Measurements from ENCODE around the gene ZNF565.
"Not testable (repeated sequence)": the region's sequence is repeated elsewhere in the genome, so short reads cannot be mapped to it uniquely, and the experiment has no call there.

Gene ZNF565

DNA sequence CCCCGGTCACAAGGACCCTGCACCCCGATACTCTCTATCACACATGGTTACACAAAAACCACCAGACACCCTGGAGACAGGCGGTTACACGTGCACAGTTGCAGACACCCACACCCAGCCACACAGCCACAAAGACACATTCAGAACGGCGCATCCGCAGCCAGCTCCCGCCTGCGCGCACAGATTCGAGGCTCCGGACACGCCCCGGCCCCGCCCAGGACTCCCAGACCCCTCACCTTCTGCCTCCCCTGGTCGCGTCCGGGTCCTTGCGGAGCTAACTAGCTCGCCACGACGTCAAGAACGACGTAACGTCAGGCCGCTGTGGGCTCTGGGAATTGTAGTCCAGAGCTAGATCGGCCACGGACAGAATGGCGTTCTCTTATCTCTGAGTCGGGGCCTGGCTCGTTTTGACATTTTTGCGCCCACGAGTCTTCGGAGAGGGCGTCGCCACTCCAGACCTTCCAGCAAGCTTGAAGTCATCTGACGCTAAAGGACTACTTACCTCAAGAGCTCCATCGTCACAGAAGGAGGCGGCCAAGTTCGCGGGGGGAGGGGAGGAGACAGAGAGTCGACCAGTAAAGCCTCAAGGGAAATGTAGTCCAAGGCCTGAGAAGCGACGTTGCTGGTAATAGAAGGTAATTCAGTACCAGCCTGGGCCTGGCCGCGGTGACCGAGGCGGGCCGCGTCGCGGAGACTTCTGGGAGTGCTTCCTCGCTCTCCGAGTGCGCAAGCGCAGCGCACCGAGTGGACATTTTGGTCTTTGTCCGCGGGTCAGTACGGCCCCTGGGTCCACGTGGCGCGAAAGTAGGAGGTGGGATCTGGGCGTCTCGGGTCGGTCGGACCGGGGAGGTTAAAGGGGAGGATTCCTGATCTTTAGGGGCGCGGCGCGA, at the start of gene ZNF565, which contains the start of gene ZNF146:
TSS of gene ZNF565 (minus strand) at position 280 of the 890 bp plus-strand sequence. CDS start 12,680 bp downstream, outside the sequence.
TSS of gene ZNF146 (plus strand) at position 721 of the 890 bp plus-strand sequence. CDS start 21,335 bp downstream, outside the sequence.
- peak; percentile 96 for DNase-seq (ENCODE audit: low spot score)

DNA sequence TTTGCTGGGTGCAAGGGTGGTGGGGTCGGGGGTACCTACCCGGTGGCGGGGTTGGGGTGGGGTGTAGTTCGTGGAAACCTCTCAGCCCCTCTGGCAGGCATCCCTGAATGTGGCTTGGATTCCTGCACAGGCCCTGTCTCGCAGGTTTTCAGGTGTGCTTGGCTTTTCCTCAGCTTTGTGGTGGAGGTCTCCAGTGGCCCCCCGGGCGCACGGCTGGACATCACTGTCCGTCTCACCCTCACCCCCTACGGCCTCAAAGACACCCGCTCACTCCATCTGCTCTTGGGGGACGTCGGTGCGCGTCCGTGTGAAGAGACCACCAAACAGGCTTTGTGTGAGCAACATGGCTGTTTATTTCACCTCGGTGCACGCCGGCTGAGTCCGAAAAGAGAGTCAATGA, 44.7 kb upstream of the ZNF565 start:
- no peak for DNase-seq (ENCODE audit: low spot score)

DNA sequence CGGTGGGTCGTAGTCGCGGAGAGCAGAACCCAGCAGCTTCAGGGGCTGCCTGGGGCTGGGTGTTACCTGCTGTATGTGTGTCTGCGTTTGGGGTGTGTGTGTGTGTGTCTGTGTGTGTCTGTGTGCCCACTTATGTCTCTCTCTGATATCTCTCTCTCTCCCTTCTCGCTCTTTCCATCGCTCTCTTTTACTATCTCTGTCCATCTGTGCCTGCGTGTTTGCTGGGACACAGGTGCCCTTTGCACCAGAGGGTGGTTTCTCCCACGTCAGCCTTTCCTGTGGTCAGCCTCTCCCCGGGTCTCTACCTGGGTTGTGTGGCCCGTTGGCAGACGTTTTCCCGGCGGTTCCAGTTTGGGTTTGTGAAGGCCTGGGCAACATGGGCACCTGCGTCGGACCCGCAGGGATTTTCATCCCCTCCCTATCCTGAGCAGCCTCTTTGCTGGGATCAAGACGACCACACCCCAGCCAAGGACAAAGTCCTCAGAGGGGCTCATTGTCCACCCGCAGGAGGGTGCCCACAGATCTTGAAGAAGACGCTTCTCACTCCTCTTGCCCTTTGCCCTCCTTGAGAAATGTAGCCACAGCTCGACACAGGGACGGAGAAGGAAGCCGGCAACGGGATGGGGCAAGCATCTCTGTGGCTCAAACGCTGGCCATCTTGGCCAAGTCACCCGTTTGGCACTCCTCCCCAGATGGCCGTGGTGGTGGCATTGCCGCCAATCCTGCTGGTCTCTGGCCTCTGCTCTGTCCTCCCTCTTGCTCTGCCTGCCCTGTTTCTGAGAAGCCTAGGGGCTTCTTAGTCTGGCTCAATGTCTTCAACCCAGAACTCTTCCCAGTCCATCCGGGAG, 43.8 kb upstream of the ZNF565 start:
- DNase-seq (ENCODE audit: low spot score) = no peak

DNA sequence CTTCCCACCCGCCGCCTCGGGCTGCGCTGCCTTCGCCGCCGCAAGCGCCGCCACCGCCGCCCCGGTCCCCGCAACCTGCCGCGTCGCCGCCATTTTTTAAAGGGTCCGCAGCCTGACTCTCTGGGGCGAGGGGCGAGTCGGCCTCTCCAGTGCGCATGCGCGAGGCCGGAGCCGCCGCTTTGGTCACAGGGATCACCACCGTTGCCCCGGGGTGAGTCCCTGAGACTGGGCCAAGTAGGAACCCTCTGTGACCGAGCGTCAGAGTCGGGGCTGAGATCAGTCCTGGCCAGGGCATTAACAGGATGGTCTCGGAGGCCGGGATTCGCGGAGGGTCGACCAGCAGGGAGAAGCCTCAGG, 43.0 kb upstream of the ZNF565 start:
- DNase-seq (ENCODE audit: low spot score) = no peak

DNA sequence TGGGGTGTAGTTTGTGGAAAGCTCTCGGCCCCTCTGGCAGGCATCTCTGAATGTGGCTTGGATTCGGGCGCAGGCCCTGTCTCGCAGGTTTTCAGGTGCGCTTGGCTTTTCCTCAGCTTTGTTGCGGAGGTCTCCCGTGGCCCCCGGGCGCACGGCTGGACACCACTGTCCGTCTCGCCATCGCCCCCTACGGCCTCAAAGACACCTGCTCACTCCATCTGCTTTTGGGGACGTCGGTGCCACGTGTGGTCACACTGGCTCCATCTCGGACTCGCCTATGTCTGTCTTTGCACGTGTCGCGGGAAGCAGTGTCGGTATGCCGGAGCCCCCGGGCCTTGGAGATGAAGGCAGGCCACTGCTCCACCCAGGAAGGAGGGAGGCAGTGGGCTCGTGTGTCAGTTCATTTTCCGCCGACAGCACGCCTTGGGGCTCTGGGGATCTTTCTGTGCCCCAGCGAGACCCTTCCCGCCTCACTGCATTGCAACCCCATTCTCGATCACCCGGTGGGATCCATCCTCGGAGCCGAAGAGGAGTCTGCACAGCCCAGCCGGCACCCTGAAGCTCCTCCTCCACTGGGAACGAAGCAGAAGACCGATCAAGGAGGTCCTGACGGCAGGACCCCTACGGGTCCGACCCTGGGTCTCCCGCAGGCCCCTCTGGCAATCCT, 42.5 kb upstream of the ZNF565 start:
- no peak for DNase-seq (ENCODE audit: low spot score)

DNA sequence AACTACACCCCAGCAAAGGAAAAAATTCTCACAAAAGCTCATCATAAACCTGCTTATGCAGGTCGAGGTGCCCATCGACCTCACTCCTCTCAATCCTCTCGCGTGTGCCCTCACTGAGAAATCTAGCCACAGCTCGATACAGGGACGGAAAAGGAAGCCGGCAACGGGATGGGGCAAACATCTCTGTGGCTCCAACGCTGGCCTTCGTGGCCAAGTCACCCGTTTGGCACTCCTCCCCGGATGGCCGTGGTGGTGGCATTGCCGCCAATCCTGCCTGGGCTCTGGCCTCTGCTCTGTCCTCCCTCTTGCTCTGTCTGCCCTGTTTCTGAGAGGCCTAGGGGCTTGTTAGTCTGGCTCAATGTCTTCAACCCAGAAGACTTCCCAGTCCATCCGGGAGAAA, 41.6 kb upstream of the ZNF565 start:
- DNase-seq (ENCODE audit: low spot score) = no peak

DNA sequence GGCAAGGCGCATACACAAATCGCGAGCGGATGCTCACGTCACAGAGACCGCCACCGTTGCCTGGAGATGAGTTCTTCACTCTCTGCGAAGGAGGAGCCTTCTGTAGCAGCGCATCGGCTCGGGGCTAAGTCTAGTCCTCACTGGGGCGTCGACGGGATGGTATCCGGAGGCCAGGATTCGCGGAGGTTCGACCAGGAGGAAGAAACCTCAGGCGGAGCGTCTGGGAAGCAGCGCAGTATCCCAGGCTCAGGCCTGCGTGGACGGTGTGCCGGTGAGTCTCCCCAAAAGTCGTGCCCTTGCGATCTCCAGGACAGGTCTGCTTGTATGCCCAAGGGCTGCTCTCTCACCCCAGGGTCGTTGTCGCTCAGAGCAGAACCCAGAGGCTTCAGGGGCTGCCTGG, 40.9 kb upstream of the ZNF565 start:
- no peak for DNase-seq (ENCODE audit: low spot score)

DNA sequence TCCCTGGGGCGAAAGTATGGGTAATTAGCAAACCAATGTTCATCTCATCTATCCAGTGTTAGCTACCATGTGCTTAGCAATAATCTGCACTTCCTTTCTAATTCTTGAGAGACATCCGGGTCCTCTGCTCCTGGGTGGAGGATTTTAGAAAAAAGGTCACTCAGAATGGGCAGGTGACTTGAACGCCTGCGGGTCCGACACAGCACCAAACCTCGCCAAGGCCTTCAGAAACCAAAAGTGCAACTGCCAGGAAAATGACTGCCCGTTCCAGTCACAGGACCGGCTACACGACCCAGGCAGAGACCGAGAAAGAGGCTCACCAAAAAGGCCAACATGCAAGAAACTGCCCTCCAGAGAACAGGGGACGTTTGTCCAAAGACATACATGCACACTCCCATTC, 40.4 kb upstream of the ZNF565 start:
- no peak for DNase-seq (ENCODE audit: low spot score)

DNA sequence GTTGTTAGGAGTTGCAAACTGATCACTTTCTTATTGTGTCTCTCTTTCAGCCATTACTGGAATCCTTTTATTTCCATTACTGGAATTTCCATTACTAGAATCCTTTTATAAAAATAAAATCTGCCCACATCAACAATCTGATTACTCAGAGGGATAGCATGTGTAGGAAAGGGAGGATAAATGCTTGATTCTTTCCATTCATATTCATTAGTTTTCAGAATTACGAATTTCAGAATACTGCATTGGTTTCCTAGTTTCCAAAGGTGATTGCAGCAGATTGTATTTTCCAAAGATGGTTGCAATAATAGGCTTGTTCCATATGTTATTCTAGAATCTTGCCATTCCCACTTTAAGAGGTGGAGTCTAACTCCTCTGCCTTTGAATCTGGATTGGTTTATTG, 37.6 kb upstream of the ZNF565 start:
- DNase-seq (ENCODE audit: low spot score) = no peak

DNA sequence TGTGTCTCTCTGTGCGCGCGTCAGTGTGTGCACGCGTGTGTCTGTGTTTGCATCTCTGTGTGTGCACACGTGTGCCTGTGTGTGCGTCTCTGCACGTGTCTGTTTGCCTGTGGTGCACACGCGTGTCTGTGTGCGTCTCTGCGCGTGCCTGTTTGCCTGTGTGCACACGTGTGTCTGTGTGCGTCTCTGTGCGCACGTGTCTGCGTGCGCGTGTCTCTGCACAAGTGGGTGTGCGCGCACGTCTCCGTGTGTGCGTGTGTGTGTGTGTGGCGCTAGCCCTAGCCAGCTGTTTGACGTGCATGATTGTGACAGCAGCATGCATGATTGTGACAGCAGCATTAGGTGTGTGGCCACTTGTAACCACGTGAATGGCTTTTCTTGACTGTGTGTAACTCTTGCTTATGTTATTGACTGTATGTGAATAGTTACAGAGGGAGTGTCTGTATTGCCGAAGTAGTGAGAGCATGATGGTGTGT, 31.6 kb upstream of the ZNF565 start:
- DNase-seq (ENCODE audit: low spot score) = no peak

DNA sequence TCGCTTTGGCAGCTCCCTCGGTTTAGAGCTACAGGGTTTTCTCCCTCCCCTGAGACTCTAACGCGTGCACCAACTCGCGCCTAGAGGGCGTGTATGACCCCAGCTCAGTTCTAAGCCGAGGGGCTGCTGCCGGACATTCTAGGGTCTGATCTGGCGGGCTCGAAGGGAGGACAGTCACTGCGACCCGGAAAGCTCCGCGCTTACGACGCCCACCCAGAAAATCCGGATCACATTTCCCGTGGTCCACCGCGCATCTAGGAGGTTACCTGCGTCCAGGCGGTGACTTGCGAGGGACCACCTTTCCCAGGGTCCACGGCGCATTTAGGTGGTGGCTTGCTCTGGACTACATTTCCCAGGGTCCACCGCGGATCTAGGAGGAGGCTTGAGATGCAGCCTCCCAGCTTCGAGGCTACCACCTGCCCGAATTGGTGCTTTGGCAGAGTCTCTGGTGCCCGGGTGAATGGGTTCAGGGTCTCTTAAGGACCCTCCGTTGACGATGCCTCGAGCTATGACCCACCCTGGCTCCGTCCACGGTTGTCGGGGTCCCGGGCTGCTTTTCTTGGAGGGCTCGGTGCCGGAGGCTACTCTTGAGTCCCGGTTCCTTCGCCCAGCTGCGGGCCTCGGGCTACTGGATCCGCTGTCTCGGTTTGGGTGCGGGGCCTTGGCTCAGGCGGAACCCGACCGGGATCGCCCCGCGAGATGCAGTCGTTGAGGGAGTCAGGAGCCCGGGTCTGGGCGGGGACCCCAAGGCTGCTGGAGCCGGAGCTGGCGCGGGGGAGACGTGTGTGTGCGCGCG, 30.9 kb upstream of the ZNF565 start:
- DNase-seq (ENCODE audit: low spot score) = no peak

DNA sequence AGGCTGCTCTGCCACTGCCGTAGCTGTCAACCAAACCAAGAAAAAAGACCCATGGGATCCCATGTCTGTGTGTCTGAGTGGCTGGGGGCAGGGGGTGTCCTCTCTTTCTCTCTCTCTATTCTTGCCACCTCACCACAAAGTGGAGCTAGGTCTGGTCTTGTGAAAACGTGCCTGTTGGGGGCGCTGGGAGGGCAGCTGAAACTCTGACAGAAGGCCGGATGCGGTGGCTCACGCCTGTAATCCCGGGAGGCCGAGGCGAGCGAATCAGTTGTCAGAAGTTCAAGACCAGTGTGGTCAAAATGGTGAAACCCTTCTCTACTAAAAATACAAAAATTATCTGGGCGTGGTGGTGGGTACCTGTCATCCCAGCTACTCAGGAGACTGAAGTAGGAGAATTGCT, 29.6 kb upstream of the ZNF565 start:
- DNase-seq (ENCODE audit: low spot score) = no peak

DNA sequence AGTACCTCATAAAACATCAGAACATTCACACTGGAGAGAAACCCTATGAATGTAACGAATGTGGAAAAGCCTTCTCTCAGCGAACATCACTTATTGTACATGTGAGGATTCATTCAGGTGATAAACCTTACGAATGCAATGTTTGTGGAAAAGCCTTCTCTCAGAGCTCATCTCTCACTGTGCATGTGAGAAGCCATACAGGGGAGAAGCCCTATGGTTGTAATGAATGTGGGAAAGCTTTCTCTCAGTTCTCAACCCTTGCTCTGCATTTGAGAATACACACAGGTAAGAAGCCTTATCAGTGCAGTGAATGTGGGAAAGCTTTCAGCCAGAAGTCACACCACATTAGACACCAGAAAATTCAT, 22.5 kb upstream of the ZNF565 start:
- no peak for DNase-seq (ENCODE audit: low spot score)

DNA sequence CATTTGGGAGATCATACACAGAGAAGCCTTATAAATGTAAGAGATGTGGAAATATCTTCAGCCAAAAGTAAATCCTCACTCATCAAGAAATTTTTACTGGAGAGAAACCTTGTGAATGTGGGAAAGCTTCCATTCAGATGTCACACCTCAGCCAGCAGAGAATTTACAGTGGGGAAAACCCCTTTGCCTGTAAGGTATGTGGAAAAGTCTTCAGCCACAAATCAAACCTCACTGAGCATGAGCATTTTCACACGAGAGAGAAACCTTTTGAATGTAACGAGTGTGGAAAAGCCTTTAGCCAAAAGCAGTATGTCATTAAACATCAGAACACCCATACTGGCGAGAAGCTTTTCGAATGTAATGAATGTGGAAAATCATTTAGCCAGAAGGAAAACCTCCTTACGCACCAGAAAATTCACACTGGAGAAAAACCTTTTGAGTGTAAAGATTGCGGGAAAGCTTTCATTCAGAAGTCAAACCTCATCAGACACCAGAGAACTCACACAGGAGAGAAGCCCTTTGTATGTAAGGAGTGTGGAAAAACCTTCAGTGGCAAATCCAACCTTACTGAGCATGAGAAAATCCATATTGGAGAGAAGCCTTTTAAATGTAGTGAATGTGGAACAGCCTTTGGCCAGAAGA, 22.0 kb upstream of the ZNF565 start:
- no peak for DNase-seq (ENCODE audit: low spot score)

DNA sequence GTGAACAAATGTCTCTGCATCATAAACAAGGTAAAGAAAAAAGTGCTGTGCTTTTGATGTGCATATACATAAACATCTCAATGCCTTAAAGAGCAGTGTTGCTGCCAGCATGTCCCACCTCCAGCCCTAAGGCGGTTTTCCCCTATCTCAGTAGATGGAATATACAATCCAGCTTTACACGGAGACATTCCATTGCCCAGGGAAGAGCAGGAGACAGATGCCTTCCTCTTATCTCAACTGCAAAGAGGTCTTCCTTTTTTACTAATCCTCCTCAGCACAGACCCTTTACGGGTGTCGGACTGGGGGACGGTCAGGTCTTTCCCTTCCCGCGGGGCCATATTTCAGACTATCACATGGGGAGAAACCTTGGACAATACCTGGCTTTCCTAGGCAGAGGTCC, 19.2 kb upstream of the ZNF565 start:
- not testable (repeated sequence) for DNase-seq (ENCODE audit: low spot score)

DNA sequence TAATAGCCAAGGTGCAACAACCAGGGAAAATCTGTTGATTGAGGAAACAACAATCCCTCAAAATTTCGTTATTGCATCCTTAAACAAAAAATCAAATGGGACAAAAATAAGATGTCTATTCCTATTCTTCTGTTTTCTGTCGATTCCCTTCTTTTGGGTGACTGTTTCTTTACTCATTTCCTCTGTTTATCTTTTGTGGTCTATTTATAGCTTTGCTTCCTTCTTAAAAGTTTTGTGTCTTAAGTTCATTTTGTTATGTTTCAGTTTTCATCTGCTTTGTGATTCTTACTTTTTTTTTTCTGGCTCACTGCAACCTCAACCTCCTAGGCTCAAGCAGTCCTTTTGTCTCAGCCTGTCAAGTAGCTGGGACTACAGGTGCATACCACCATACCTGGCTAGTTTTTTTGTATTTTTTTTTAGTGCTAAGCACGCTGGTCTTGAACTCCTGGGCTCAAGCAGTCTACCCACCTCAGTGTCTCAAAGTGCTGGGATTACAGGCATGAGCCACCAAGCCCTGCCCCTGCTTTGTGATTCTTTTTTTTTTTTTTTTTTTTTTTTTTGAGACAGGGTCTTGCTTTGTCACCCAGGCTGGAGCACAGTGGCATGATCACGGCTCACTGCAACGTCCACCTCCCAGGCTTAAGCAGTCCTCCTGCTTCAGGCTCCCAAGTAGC, 10.9 kb upstream of the ZNF565 start:
- no peak for DNase-seq (ENCODE audit: low spot score)

DNA sequence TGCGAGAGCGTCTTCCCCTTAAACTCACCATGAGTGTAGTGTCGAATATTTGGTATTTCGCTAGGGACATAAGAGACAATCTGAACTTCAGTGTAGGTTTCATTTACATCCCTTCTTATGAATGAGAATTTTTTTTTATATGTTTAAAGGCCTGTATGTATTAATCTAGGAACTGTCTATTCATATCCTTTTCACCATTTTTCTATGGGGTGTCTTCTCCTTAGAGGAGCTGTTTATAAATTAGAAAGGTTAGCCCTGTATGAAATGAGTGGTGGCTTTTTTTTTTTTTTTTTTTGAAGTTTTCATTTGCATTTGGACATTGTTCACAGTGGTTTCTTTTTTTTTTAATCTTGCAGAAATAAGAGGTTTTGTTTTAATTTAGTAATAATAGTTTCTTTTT, 8.0 kb upstream of the ZNF565 start:
- no peak for DNase-seq (ENCODE audit: low spot score)

DNA sequence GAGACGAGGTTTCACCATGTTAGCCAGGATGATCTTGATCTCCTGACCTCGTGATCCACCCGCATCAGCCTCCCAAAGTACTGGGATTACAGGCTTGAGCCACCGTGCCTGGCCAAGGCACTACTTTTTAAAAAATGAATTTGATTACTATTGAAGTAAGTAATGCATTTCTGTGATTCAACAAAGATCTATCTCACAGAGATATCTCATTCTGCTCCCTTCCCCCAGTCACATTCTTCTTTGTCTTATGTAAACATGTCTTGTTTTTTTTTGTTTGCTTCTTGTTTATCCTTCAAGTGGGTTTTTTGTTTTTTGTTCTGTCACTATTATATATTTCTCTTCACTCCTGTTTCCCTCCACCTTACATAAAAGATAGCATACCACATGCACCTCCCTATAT, 7.0 kb upstream of the ZNF565 start:
- no peak for DNase-seq (ENCODE audit: low spot score)

DNA sequence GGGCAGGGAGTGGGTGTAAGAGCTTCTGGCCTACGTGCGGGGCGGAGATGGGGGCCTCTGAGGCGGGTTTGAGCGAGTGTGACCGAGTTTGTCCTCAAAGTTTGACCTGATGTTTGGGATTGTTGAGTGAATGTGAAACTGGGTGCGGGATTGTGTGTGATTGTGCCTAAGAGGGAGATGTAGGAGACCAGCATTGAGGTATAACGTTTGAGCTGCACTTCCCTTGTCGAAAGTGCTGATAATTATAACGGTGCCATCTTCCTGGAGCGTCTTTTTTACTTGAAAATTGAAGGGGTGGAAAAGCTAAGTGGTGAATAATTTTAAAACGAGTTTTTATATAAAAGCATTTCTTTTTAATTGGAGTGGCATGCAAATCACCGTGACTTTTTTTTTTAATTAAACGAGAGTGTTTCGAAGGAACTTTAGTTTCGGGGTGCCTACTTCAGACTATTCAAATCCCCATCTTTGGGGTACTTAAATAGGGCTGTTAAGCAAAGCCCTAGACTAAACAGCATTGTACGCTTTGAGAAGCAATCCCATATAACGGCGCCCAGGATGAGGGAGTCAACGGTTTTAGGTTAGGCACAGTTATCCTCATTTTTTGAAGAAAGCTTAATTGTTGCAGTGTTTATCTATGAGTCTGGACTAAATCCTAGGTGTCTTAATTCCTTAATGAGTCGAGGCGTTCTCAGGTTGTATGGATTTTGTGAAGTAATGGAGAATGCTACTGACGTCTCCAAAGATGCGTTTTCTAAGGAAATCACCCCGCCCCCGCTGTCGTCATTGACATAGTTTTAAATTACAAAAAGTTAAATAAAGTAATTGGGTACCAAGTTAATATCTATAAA, 1.0 kb upstream of the ZNF565 start:
- no peak for DNase-seq (ENCODE audit: low spot score)

DNA sequence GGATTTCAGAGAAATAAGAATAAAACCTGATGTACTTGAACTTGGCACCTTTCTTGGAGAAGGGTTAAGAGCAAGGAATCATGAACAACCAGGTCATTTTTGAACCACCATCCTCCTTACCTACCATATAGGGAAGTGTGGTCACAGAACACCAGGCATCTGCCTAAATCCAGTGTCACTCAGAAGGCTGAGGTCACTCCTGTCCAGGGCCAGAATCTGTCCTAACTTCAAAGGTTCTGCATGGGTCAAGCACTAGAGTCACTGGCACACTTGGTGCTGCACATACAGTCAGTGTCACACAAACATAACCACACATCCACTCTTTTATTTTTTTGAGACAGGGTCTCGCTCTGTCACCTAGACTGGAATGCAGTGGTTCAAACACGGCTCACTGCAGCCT, 1.6 kb downstream of the ZNF565 start:
- no peak for DNase-seq (ENCODE audit: low spot score)

Data from hematopoietic multipotent progenitor cell treated with erythropoietin and hydrocortisone succinate and interleukin-3 and kit ligand, for 17 days (in vitro differentiated cells).